WI38 (cell line): ENCODE measurements around the gene SPOCK1.

Source experiments
- H3K4me3 ChIP-seq: 2 replicates; pipeline ENCODE4 v1.5.1; 2011; ENCODE audit warnings: low read depth, mild to moderate bottlenecking, control low read depth, low read length
- TF ChIP-seq, protein P1 (sequence below): IDR thresholded peaks from 2 replicates; pipeline ENCODE4 v1.5.1; 2012; ENCODE audit warnings: low read depth, mild to moderate bottlenecking, control low read depth, low read length

The SPOCK1 gene

DNA sequence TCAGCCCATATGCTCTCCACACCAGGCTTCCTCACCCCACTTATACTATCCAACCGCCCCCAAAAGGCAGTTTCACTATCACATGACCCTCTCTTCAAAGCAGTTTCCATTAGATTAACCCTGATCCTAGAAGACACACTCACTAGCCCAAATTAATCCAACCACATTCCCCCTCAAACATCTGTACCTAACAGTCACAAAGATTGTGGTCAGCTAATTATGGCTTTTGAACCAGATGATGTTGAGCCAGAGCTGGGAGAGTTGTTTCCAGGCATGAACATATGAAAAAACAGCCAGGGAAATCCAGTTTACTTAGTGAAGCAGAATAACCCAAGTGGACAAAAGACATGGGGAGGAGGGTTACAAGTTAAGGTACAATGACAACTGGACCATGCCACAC, 131.2 kb downstream of the SPOCK1 start:
- no peak overlapping the region for H3K4me3 ChIP-seq
- TF ChIP-seq, protein P1, sequence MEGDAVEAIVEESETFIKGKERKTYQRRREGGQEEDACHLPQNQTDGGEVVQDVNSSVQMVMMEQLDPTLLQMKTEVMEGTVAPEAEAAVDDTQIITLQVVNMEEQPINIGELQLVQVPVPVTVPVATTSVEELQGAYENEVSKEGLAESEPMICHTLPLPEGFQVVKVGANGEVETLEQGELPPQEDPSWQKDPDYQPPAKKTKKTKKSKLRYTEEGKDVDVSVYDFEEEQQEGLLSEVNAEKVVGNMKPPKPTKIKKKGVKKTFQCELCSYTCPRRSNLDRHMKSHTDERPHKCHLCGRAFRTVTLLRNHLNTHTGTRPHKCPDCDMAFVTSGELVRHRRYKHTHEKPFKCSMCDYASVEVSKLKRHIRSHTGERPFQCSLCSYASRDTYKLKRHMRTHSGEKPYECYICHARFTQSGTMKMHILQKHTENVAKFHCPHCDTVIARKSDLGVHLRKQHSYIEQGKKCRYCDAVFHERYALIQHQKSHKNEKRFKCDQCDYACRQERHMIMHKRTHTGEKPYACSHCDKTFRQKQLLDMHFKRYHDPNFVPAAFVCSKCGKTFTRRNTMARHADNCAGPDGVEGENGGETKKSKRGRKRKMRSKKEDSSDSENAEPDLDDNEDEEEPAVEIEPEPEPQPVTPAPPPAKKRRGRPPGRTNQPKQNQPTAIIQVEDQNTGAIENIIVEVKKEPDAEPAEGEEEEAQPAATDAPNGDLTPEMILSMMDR, result no peak

DNA sequence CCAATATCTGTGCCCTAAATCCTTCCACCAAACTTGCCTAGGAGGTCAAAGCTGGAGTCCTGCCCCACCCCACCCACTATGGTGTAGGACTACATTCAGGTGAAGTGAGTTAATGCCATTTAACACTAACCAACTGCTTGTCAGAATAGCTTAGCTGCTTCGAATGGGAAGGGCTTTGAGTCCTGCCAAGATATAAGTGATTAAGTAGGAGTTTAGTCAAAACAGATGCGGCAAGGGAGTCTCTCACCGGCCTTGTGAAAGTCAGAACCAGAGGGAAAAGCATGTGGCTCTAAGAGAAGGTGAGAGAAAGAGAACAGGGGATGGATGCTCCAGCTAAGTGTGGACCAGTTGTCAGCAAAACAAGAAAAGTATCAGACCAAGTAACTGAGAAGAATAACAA, 132.6 kb downstream of the SPOCK1 start:
- TF ChIP-seq, protein P1, result no peak

DNA sequence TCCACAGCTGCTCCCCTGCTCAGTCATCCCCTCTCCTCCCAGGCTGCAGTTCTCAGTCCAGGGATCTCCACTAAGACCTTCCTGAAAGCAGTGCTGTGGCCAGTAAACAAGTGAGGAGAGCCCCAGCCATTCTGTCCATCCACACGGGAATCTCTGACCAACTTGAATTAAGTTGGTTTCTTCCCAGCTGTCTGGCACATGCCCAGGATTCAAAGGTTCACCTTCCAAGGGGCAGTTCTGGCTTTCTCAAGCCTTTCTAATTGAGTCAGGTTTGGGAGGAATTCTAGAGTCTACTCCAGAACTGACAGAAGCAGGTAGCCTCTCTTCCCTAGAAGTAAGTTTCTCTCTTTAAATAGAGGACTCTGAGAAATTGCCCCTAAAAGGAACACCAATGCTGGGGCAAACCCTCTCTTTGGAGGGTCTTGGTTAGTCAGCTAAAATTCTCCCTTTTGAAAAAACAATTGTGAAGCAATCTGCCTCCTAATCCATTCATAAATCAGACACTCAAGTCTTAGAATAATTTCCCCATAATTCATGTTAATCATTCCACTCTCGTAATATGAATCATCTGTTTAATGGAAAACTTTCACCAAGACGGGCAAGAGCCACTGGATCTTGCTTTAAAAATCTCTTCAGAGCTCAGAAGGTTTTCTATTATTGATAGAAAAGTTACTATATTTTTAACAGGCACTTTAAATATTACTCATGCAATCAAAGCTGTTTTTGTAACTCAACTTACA, 133.8 kb downstream of the SPOCK1 start:
- no peak overlapping the region for H3K4me3 ChIP-seq
- TF ChIP-seq, protein P1, result no peak

More for the DNA sequence above, 132.6 kb downstream of the SPOCK1 start:
- no peak overlapping the region for H3K4me3 ChIP-seq

DNA sequence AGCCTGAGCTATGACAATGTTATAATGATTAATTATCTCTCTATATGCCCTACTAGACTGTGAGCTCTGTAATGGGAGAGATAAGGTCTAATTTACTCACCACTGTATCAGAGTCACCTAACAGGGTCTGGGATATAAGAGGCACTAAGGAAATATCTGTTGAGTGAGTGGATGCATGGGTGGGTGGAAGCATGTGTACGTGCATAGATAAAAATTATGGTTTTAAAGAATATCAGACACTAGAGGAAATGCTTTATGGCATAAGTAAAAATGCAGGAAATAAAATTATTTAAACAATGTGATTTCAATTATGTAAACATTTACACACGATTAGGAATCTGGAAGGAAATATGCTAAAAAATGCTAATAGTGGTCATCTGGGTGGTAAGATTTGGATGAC, 137.8 kb downstream of the SPOCK1 start:
- TF ChIP-seq, protein P1, result no peak
- H3K4me3 ChIP-seq, result no peak overlapping the region

DNA sequence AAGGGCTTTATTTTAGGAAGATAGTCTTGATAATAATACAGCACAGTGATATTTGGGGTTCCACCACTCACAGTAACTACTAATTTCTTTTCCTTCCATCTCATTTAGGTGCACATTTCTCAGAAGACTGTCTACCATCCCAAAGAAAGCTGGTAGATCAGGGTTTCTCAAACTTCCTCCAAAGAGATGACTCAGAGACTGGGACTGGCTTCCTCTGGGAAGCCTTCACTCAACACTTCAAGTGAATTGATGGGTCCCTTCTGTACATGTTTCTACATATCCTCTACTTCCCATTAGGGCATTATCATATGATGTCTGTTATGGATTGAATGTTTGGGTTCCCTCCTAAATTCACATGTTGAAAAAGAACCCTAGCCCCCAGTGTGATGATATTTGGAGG, 138.5 kb downstream of the SPOCK1 start:
- TF ChIP-seq, protein P1, result no peak
- no peak overlapping the region for H3K4me3 ChIP-seq

DNA sequence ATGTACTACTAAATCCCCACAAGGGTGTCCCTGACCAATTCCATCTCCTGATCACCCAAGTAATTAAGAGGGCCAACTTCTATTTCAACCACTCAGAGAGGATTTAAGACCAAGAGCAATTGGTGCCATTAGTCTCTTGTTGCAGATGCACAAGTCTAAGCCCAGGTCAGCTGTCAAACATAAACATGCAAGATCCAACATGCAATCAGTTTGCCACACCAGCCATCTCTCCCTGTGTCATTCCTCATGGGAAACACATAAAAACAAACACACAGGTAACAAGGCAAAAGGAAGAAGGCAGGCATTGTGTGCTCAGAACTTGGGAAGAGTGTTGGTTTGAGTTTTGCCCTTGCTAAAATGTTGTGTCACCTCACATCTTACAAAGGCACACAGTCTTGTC, 139.2 kb downstream of the SPOCK1 start:
- H3K4me3 ChIP-seq, result no peak overlapping the region
- TF ChIP-seq, protein P1, result no peak

DNA sequence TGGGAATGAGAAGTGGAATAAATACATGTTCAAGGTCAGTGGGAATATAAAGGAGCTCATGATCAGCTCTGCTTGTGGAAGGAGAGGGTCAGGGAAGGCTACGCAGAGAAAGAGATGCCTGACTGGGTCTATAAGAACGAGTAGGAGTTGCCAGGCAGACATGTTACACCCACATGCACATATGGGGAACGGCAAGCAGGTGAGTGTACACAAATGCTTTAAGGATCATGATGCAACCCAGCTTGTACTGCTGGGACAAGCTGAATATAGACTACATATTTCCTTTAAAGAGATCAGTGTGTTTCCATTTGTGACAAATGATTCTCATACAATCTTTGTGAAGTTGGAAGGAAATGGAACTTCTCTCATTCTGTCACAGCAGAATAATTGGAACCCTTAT, 141.7 kb downstream of the SPOCK1 start:
- H3K4me3 ChIP-seq, result no peak overlapping the region
- TF ChIP-seq, protein P1, result no peak
